HepG2 (cell line): Measurements from ENCODE around the gene CTNNBIP1. TPM values are rescaled to one million over a fixed set of nuclear protein-coding genes. Genes with fewer than 3 reads are reported as not detected.

ENCODE experiments used
- PPARG ChIP-seq: conservative IDR thresholded peaks from 2 replicates; pipeline ENCODE4 v1.6.1; 2016; ENCODE audit warnings: missing biosample characterization, missing genetic modification reagents
- SP5 ChIP-seq: IDR thresholded peaks from 2 replicates; pipeline ENCODE4 v1.6.1; 2016; ENCODE audit warnings: low read depth, borderline replicate concordance
- ZBTB44 ChIP-seq: sonication (generic); formaldehyde crosslinking; IDR thresholded peaks from 2 replicates; pipeline ENCODE4 v1.4.0; 2020; ENCODE audit warnings: missing genetic modification reagents
- ZIK1 ChIP-seq: sonication (generic); formaldehyde crosslinking; IDR thresholded peaks from 2 replicates; pipeline ENCODE4 v1.5.0; 2020; ENCODE audit warnings: mild to moderate bottlenecking, low read depth, missing genetic modification reagents, borderline replicate concordance
- ZNF318 ChIP-seq: sonication (generic); formaldehyde crosslinking; IDR thresholded peaks from 2 replicates; pipeline ENCODE4 v1.4.0; 2020; ENCODE audit warnings: mild to moderate bottlenecking, missing genetic modification reagents
- ZNF614 ChIP-seq: IDR thresholded peaks from 2 replicates; pipeline ENCODE4 v1.6.1; 2018; ENCODE audit warnings: missing biosample characterization, missing genetic modification reagents, inconsistent platforms, borderline replicate concordance
- ZNF724P ChIP-seq: sonication (generic); formaldehyde crosslinking; IDR thresholded peaks from 2 replicates; pipeline ENCODE4 v1.8.0; 2022; ENCODE audit warnings: missing genetic modification reagents, borderline replicate concordance
- polyA plus RNA-seq, 8 experiments: library from polyadenylated mRNA; depleted of rRNA in 3 of 8; stranded (reverse) in 7 of 8; unstranded in 1 of 8; fragments of >200 nt; fragmentation: Illumina TruSeq in 4 of 8; extraction: Trizol in 4 of 8; gene quantifications; 2 replicates each; pipeline versions ENCODE4 v1.2.1 to v1.2.3, GENCODE V29; 2011 to 2016; ENCODE audit warnings: low read depth in 4 of 8, missing spikeins in 1 of 8, mixed read lengths in 1 of 8; ENCODE audit not compliant: insufficient read depth in 1 of 8
- total RNA-seq, 5 experiments: library from RNA; depleted of rRNA; stranded (reverse); fragments of >200 nt; fragmentation: Illumina TruSeq; extraction: Trizol; gene quantifications; 2 replicates each; pipeline ENCODE4 v1.2.3, GENCODE V29; 2016; ENCODE audit warnings: low read depth in 1 of 5

The CTNNBIP1 gene
- total and polyA plus RNA-seq, 2 of the 13 experiments (the other 11 are each of a cell fraction or from before 2014, with no cell fraction given): 71.7 to 83.0 TPM

- TF ChIP-seq ZNF318 (CRISPR knock-in tag): no peak
- TF ChIP-seq ZBTB44 (CRISPR knock-in tag): no peak
- no peak for TF ChIP-seq SP5 (CRISPR knock-in tag)
- no peak for TF ChIP-seq ZNF614 (CRISPR knock-in tag)
- no peak for TF ChIP-seq ZNF724P (CRISPR knock-in tag)
- TF ChIP-seq ZIK1: no peak
- no peak for TF ChIP-seq PPARG (CRISPR knock-in tag)
Observed at GRCh38 chr1:9873385-9873784, 36.7 kb downstream of the CTNNBIP1 start (continued).
